ENCODE measurements around the gene NOXA1. TPM values are rescaled to one million over a fixed set of nuclear protein-coding genes. Genes with fewer than 3 reads are reported as not detected.

The NOXA1 gene
- total and polyA plus RNA-seq, 3 experiments from 2014 or later = 0.66 to 1.3 (median 0.74) TPM

- Histone ChIP-seq H3K4me1 (ENCODE audit: insufficient read depth, low read length) (peaks cover 9% of the 10 kb centered on the region), H3K9me3 (ENCODE audit: low read length) (no peaks in the 10 kb centered on the region), H3K27ac (ENCODE audit: low read depth, low read length) (no peak overlapping the region), H3K36me3 (ENCODE audit: insufficient read depth, low read length) (no peaks in the 10 kb centered on the region), H3K27me3 (ENCODE audit: insufficient read depth, low read length, poor library complexity, severe bottlenecking) (no peaks in the 10 kb centered on the region), H3K4me3 (ENCODE audit: low read length) (no peak overlapping the region)
- POLR2A ChIA-PET = no interaction called here
- CTCF ChIA-PET = no interaction called here
- no peak overlapping the region for H3K27ac Mint-ChIP-seq
- H3K4me1 Mint-ChIP-seq = peaks cover 16 to 23% (median 20%) of the 10 kb centered on the region in 3 donors
- H3K27me3 Mint-ChIP-seq = no peaks in the 10 kb centered on the region
- H3K9me3 Mint-ChIP-seq = no peaks in the 10 kb centered on the region
- no peak for DNase-seq
- peaks cover 0 to 2% (median 0%) of the 10 kb centered on the region in 3 donors for H3K36me3 Mint-ChIP-seq
- H3K4me3 Mint-ChIP-seq = peak overlapping the region in 1 of 7 donors; percentile 69
These were observed 3.0 kb downstream of the NOXA1 start for GRCh38 chr9:137426018-137426681.

- Mint-ChIP-seq H3K27ac (no peak overlapping the region), H3K4me3 (no peak overlapping the region), H3K4me1 (peaks cover 6 to 11% (median 10%) of the 10 kb centered on the region in 3 donors), H3K36me3 (no peaks in the 10 kb centered on the region), H3K27me3 (no peaks in the 10 kb centered on the region), H3K9me3 (no peaks in the 10 kb centered on the region)
- no peak overlapping the region for H3K4me3 ChIP-seq (ENCODE audit: low read length)
- no peaks in the 10 kb centered on the region for H3K4me1 ChIP-seq (ENCODE audit: insufficient read depth, low read length)
- H3K27ac ChIP-seq (ENCODE audit: low read depth, low read length) = no peak overlapping the region
- CTCF ChIA-PET = no interaction called here
- H3K27me3 ChIP-seq (ENCODE audit: insufficient read depth, low read length, poor library complexity, severe bottlenecking) = no peaks in the 10 kb centered on the region
- POLR2A ChIA-PET = no interaction called here
- no peaks in the 10 kb centered on the region for H3K36me3 ChIP-seq (ENCODE audit: insufficient read depth, low read length)
- DNase-seq = no peak
- no peaks in the 10 kb centered on the region for H3K9me3 ChIP-seq (ENCODE audit: low read length)
These were observed 4.5 kb downstream of the NOXA1 start for GRCh38 chr9:137427454-137428310.

GRCh38 chr9:137428311-137428630 is 5.1 kb downstream of the NOXA1 start:
- ChIA-PET CTCF (no interaction called here), POLR2A (no interaction called here)
- no peak overlapping the region for H3K27ac ChIP-seq (ENCODE audit: low read depth, low read length)
- no peak overlapping the region for H3K4me3 Mint-ChIP-seq
- H3K4me1 Mint-ChIP-seq = peaks cover 6 to 11% (median 10%) of the 10 kb centered on the region in 3 donors
- H3K36me3 ChIP-seq (ENCODE audit: insufficient read depth, low read length) = no peaks in the 10 kb centered on the region
- H3K36me3 Mint-ChIP-seq = no peaks in the 10 kb centered on the region
- H3K27me3 Mint-ChIP-seq = no peaks in the 10 kb centered on the region
- no peaks in the 10 kb centered on the region for H3K9me3 Mint-ChIP-seq
- no peak for DNase-seq
- H3K27me3 ChIP-seq (ENCODE audit: insufficient read depth, low read length, poor library complexity, severe bottlenecking) = no peaks in the 10 kb centered on the region
- no peak overlapping the region for H3K4me3 ChIP-seq (ENCODE audit: low read length)
- no peaks in the 10 kb centered on the region for H3K4me1 ChIP-seq (ENCODE audit: insufficient read depth, low read length)
- H3K9me3 ChIP-seq (ENCODE audit: low read length) = no peaks in the 10 kb centered on the region
- no peak overlapping the region for H3K27ac Mint-ChIP-seq

GRCh38 chr9:137428841-137429545 is 5.8 kb downstream of the NOXA1 start:
- H3K9me3 ChIP-seq (ENCODE audit: low read length) = no peaks in the 10 kb centered on the region
- H3K36me3 Mint-ChIP-seq = no peaks in the 10 kb centered on the region
- DNase-seq = no peak
- H3K27me3 Mint-ChIP-seq = no peaks in the 10 kb centered on the region
- ChIA-PET CTCF (no interaction called here), POLR2A (no interaction called here)
- H3K27ac ChIP-seq (ENCODE audit: low read depth, low read length) = no peak overlapping the region
- H3K27ac Mint-ChIP-seq = no peak overlapping the region
- no peaks in the 10 kb centered on the region for H3K36me3 ChIP-seq (ENCODE audit: insufficient read depth, low read length)
- H3K4me3 Mint-ChIP-seq = no peak overlapping the region
- H3K9me3 Mint-ChIP-seq = no peaks in the 10 kb centered on the region
- H3K4me1 Mint-ChIP-seq = peaks cover 6 to 11% (median 10%) of the 10 kb centered on the region in 3 donors
- no peak overlapping the region for H3K4me3 ChIP-seq (ENCODE audit: low read length)
- no peaks in the 10 kb centered on the region for H3K27me3 ChIP-seq (ENCODE audit: insufficient read depth, low read length, poor library complexity, severe bottlenecking)
- no peaks in the 10 kb centered on the region for H3K4me1 ChIP-seq (ENCODE audit: insufficient read depth, low read length)

GRCh38 chr9:137429546-137429890 is 6.3 kb downstream of the NOXA1 start:
- CTCF ChIA-PET = no interaction called here

GRCh38 chr9:137429974-137430722 is 7.0 kb downstream of the NOXA1 start:
- no peak overlapping the region for H3K27ac Mint-ChIP-seq
- CTCF ChIA-PET = no interaction called here
- Histone ChIP-seq H3K27ac (ENCODE audit: low read depth, low read length) (peak overlapping the region; percentile 54), H3K27me3 (ENCODE audit: insufficient read depth, low read length, poor library complexity, severe bottlenecking) (no peaks in the 10 kb centered on the region), H3K36me3 (ENCODE audit: insufficient read depth, low read length) (no peaks in the 10 kb centered on the region), H3K4me1 (ENCODE audit: insufficient read depth, low read length) (no peaks in the 10 kb centered on the region), H3K4me3 (ENCODE audit: low read length) (no peak overlapping the region), H3K9me3 (ENCODE audit: low read length) (no peaks in the 10 kb centered on the region)
- no peak for DNase-seq
- H3K4me1 Mint-ChIP-seq = peaks cover 0 to 6% (median under 1%) of the 10 kb centered on the region in 3 donors
- no peak overlapping the region for H3K4me3 Mint-ChIP-seq
- H3K27me3 Mint-ChIP-seq = no peaks in the 10 kb centered on the region
- POLR2A ChIA-PET = no interaction called here
- H3K9me3 Mint-ChIP-seq = no peaks in the 10 kb centered on the region
- no peaks in the 10 kb centered on the region for H3K36me3 Mint-ChIP-seq

More at GRCh38 chr9:137429546-137429890, 6.3 kb downstream of the NOXA1 start:
- peak overlapping the region; percentile 54 for H3K27ac ChIP-seq (ENCODE audit: low read depth, low read length)
- Mint-ChIP-seq H3K27me3 (no peaks in the 10 kb centered on the region), H3K4me3 (no peak overlapping the region), H3K27ac (no peak overlapping the region), H3K9me3 (no peaks in the 10 kb centered on the region), H3K36me3 (no peaks in the 10 kb centered on the region), H3K4me1 (peaks cover 3 to 11% (median 7%) of the 10 kb centered on the region in 3 donors)
- no peaks in the 10 kb centered on the region for H3K4me1 ChIP-seq (ENCODE audit: insufficient read depth, low read length)
- H3K9me3 ChIP-seq (ENCODE audit: low read length) = no peaks in the 10 kb centered on the region
- no peaks in the 10 kb centered on the region for H3K36me3 ChIP-seq (ENCODE audit: insufficient read depth, low read length)
- POLR2A ChIA-PET = no interaction called here
- no peak overlapping the region for H3K4me3 ChIP-seq (ENCODE audit: low read length)
- DNase-seq = no peak
- H3K27me3 ChIP-seq (ENCODE audit: insufficient read depth, low read length, poor library complexity, severe bottlenecking) = no peaks in the 10 kb centered on the region

- H3K4me1 Mint-ChIP-seq = peaks cover 0 to 6% (median 0%) of the 10 kb centered on the region in 3 donors
- CTCF ChIA-PET = no interaction called here
These were observed 7.7 kb downstream of the NOXA1 start for GRCh38 chr9:137430723-137431415.

More at GRCh38 chr9:137430723-137431415, 7.7 kb downstream of the NOXA1 start:
- POLR2A ChIA-PET = no interaction called here
- Mint-ChIP-seq H3K36me3 (no peaks in the 10 kb centered on the region), H3K4me3 (no peak overlapping the region), H3K27ac (peak overlapping the region in 1 of 8 donors; percentile 29), H3K27me3 (no peaks in the 10 kb centered on the region), H3K9me3 (no peaks in the 10 kb centered on the region)
- Histone ChIP-seq H3K9me3 (ENCODE audit: low read length) (no peaks in the 10 kb centered on the region), H3K27me3 (ENCODE audit: insufficient read depth, low read length, poor library complexity, severe bottlenecking) (no peaks in the 10 kb centered on the region), H3K4me3 (ENCODE audit: low read length) (no peak overlapping the region), H3K36me3 (ENCODE audit: insufficient read depth, low read length) (no peaks in the 10 kb centered on the region), H3K27ac (ENCODE audit: low read depth, low read length) (no peak overlapping the region), H3K4me1 (ENCODE audit: insufficient read depth, low read length) (no peaks in the 10 kb centered on the region)
- DNase-seq = peak in 1 of 5 donors; percentile 42
